Thyroid gland (tissue), 4 donors: ENCODE data around the gene NEMP1.

Source experiments
- POLR2A ChIP-seq, 2 donors: fragments of 450-650 bp; IDR thresholded peaks; one replicate each; pipeline ENCODE4 v1.6.1; 2017; ENCODE audit warnings: antibody characterized with exemption in 2 of 2, mild to moderate bottlenecking in 2 of 2, moderate library complexity in 1 of 2
- TF ChIP-seq, protein P1 (sequence below), 6 experiments: fragments of 200-600 bp in 3 of 6; fragments of 450-650 bp in 3 of 6; sonication (generic) in 3 of 6; IDR thresholded peaks; one replicate each; pipeline ENCODE4 v1.5.1; 2016 to 2019; ENCODE audit warnings: antibody characterized with exemption in 6 of 6, mild to moderate bottlenecking in 2 of 6, inconsistent platforms in 1 of 6, moderate library complexity in 1 of 6

DNA sequence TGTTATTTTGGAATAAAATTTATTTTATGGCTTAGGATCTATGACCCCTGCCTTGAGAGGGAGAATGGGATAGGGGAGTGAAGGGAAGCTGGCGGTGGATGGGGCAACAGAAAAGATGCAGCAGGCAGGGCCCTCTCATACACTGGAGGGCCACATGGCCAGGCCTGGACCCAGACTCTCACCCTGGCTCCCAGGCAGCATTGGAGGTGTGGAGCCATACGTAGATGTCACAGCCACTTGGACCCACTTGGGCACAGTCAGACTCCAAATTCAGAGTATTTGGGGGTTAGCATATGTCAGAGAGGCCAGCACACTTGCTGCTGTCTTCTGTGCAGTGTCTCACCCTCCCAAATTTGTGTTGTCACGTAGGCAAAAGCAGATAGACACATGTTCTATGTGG, 16.8 kb upstream of the NEMP1 start:
- no peak for TF ChIP-seq POLR2A (IDR thresholded peaks at IDR 0.05)
- TF ChIP-seq, protein P1, sequence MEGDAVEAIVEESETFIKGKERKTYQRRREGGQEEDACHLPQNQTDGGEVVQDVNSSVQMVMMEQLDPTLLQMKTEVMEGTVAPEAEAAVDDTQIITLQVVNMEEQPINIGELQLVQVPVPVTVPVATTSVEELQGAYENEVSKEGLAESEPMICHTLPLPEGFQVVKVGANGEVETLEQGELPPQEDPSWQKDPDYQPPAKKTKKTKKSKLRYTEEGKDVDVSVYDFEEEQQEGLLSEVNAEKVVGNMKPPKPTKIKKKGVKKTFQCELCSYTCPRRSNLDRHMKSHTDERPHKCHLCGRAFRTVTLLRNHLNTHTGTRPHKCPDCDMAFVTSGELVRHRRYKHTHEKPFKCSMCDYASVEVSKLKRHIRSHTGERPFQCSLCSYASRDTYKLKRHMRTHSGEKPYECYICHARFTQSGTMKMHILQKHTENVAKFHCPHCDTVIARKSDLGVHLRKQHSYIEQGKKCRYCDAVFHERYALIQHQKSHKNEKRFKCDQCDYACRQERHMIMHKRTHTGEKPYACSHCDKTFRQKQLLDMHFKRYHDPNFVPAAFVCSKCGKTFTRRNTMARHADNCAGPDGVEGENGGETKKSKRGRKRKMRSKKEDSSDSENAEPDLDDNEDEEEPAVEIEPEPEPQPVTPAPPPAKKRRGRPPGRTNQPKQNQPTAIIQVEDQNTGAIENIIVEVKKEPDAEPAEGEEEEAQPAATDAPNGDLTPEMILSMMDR (IDR thresholded peaks at IDR 0.05): no peak
